DOHH2 (cell line): Measurements from ENCODE around the gene CAPN3.

Source experiments
- H3F3A ChIP-seq: fragments of 200-600 bp; sonication (generic), shearing (Covaris generic); 2 replicates; pipeline ENCODE4 v1.6.0; 2016; ENCODE audit warnings: antibody characterized with exemption, mild to moderate bottlenecking; ENCODE audit not compliant: control insufficient read depth, insufficient read depth
- H3K27ac ChIP-seq: fragments of 200-600 bp; sonication (generic); 2 replicates; pipeline ENCODE4 v1.5.1; 2014; ENCODE audit warnings: low read depth, mild to moderate bottlenecking, low read length, moderate library complexity
- H3K27me3 ChIP-seq: fragments of 200-600 bp; sonication (generic); 2 replicates; pipeline ENCODE4 v1.6.1; 2014; ENCODE audit warnings: mild to moderate bottlenecking, low read length, mixed read lengths; ENCODE audit not compliant: control insufficient read depth
- H3K36me3 ChIP-seq: fragments of 200-600 bp; sonication (generic); 2 replicates; pipeline ENCODE4 v1.6.1; 2014; ENCODE audit warnings: mild to moderate bottlenecking, low read length, moderate library complexity, mixed read lengths; ENCODE audit not compliant: control insufficient read depth
- H3K4me1 ChIP-seq: fragments of 200-600 bp; sonication (generic); 2 replicates; pipeline ENCODE4 v1.6.1; 2014; ENCODE audit warnings: mild to moderate bottlenecking, low read length, mixed read lengths; ENCODE audit not compliant: control insufficient read depth
- H3K4me2 ChIP-seq: fragments of 200-600 bp; sonication (generic); 2 replicates; pipeline ENCODE4 v1.6.0; 2014; ENCODE audit warnings: mild to moderate bottlenecking, low read length, moderate library complexity
- H3K4me3 ChIP-seq: fragments of 200-600 bp; sonication (generic); 2 replicates; pipeline ENCODE4 v1.5.1; 2014; ENCODE audit warnings: mild to moderate bottlenecking, low read length, mixed read lengths
- H3K79me2 ChIP-seq: fragments of 200-600 bp; sonication (generic); 2 replicates; pipeline ENCODE4 v1.6.1; 2014; ENCODE audit warnings: mild to moderate bottlenecking, low read length, mixed read lengths; ENCODE audit not compliant: control insufficient read depth
- H3K9me2 ChIP-seq: fragments of 200-600 bp; sonication (generic); replicated peaks from 2 replicates; pipeline ENCODE4 v1.6.1; 2014; ENCODE audit warnings: mild to moderate bottlenecking, low read length, mixed read lengths; ENCODE audit not compliant: control insufficient read depth
- H3K9me3 ChIP-seq: fragments of 200-600 bp; sonication (generic); 2 replicates; pipeline ENCODE4 v1.6.1; 2014; ENCODE audit warnings: antibody characterized with exemption, low read length, mixed read lengths; ENCODE audit not compliant: control insufficient read depth, insufficient read depth
- H4K20me1 ChIP-seq: fragments of 200-600 bp; sonication (generic); 2 replicates; pipeline ENCODE4 v1.6.0; 2014; ENCODE audit warnings: low read depth, mild to moderate bottlenecking, antibody characterized with exemption, low read length, moderate library complexity; ENCODE audit not compliant: control insufficient read depth, insufficient read depth
- EZH2phosphoT487 ChIP-seq: fragments of 200-600 bp; sonication (generic); IDR thresholded peaks from 2 replicates; pipeline ENCODE4 v1.6.1; 2017; ENCODE audit warnings: borderline replicate concordance, mild to moderate bottlenecking, antibody characterized with exemption, low read length, moderate library complexity, mixed read lengths
- TF ChIP-seq, protein P1 (sequence below): fragments of 200-600 bp; sonication (generic); IDR thresholded peaks from one replicate; pipeline ENCODE4 v1.5.1; 2014; ENCODE audit warnings: antibody characterized with exemption, mild to moderate bottlenecking, low read depth, low read length; ENCODE audit not compliant: poor library complexity, severe bottlenecking

The CAPN3 gene

DNA sequence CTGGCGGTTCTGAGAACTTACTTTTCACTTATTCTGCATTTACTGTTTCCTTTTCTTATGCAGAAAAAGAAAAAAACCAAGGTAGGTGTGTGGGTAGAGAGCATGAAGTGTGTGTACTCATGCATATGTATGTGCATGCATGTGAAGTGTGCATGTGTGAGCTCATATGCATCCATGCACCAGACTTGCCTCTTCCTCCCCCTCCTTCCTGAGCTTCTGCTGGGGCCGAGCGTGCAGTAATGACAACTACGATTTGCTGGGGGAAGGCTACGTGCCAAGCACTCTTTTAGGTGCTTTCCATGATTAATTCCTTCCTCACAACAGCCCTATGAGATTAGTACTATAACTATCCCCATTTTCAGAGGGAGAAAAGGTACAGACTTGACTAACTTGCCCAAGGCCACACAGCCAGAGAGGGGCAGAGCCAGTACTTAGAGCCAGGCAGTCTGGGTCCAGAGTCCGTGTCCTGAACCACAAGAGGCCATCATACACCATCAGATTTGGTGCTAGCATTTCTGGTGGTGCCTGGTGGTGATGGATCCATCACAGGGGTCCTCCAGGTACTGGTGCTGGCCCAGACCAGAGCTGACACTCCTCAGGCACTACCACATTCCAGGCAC is 46.7 kb downstream of the CAPN3 start:
- TF ChIP-seq, protein P1, sequence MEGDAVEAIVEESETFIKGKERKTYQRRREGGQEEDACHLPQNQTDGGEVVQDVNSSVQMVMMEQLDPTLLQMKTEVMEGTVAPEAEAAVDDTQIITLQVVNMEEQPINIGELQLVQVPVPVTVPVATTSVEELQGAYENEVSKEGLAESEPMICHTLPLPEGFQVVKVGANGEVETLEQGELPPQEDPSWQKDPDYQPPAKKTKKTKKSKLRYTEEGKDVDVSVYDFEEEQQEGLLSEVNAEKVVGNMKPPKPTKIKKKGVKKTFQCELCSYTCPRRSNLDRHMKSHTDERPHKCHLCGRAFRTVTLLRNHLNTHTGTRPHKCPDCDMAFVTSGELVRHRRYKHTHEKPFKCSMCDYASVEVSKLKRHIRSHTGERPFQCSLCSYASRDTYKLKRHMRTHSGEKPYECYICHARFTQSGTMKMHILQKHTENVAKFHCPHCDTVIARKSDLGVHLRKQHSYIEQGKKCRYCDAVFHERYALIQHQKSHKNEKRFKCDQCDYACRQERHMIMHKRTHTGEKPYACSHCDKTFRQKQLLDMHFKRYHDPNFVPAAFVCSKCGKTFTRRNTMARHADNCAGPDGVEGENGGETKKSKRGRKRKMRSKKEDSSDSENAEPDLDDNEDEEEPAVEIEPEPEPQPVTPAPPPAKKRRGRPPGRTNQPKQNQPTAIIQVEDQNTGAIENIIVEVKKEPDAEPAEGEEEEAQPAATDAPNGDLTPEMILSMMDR, result no peak
- TF ChIP-seq EZH2phosphoT487, result no peak
- Histone ChIP-seq H3K27me3 (no peaks in the 10 kb centered on the region), H3K4me2 (no peak overlapping the region), H3K79me2 (no peaks in the 10 kb centered on the region), H3K9me2 (no peaks in the 10 kb centered on the region), H4K20me1 (no peaks in the 10 kb centered on the region), H3K9me3 (no peaks in the 10 kb centered on the region), H3F3A (no peaks in the 10 kb centered on the region), H3K27ac (no peak overlapping the region), H3K4me3 (no peak overlapping the region), H3K36me3 (no peaks in the 10 kb centered on the region), H3K4me1 (peaks cover 5% of the 10 kb centered on the region)

DNA sequence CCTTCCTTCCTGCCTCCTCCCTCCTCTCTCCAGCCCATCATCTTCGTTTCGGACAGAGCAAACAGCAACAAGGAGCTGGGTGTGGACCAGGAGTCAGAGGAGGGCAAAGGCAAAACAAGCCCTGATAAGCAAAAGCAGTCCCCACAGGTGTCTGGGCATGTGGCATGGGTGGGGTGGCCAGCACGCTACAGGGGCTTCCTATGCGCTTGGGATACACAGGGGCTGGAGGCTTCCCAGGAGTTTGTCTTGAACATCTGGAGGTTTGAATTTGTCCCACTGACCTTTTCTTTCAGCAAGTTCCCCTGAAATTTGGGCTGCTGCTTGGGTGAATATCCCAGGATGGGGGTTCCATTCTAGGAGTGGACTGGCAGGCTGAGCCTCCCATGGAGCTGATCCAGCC is 48.9 kb downstream of the CAPN3 start:
- no peak overlapping the region for H3K4me2 ChIP-seq
- TF ChIP-seq, protein P1, result no peak
- no peak for TF ChIP-seq EZH2phosphoT487
- H4K20me1 ChIP-seq, result no peaks in the 10 kb centered on the region
- no peaks in the 10 kb centered on the region for H3K9me3 ChIP-seq
- no peak overlapping the region for H3K27ac ChIP-seq
- no peak overlapping the region for H3K4me3 ChIP-seq
- H3K9me2 ChIP-seq, result no peaks in the 10 kb centered on the region
- H3K79me2 ChIP-seq, result no peaks in the 10 kb centered on the region
- no peaks in the 10 kb centered on the region for H3K36me3 ChIP-seq
- H3K27me3 ChIP-seq, result no peaks in the 10 kb centered on the region
- H3K4me1 ChIP-seq, result no peaks in the 10 kb centered on the region
- no peaks in the 10 kb centered on the region for H3F3A ChIP-seq

DNA sequence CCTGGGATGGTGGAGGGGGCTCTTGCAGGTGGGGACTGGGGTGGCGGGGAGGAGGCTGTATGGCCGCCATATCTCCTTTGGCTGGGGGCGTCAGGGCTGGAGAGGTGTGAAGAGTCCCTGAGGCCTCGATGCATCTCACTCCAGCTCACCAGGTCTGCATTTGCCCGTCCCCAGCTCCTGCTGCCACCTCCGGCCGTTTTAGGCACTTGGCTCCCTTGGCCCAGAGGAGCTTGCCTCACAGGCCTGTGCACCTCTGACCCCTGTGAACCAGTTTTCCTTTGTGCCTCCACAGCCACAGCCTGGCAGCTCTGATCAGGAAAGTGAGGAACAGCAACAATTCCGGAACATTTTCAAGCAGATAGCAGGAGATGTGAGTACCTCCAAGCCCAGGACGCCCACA is 49.7 kb downstream of the CAPN3 start:
- no peaks in the 10 kb centered on the region for H3K79me2 ChIP-seq

More for the DNA sequence above, 49.7 kb downstream of the CAPN3 start:
- no peaks in the 10 kb centered on the region for H3F3A ChIP-seq
- H3K9me3 ChIP-seq, result no peaks in the 10 kb centered on the region
- H3K36me3 ChIP-seq, result no peaks in the 10 kb centered on the region
- no peak overlapping the region for H3K4me3 ChIP-seq
- H3K27me3 ChIP-seq, result no peaks in the 10 kb centered on the region
- no peaks in the 10 kb centered on the region for H4K20me1 ChIP-seq
- H3K4me2 ChIP-seq, result no peak overlapping the region
- no peak overlapping the region for H3K27ac ChIP-seq
- no peak for TF ChIP-seq EZH2phosphoT487
- TF ChIP-seq, protein P1, result no peak
- H3K4me1 ChIP-seq, result no peaks in the 10 kb centered on the region
- H3K9me2 ChIP-seq, result no peaks in the 10 kb centered on the region
